ENCODE measurements around the gene ZNF385B.

The ZNF385B gene

GRCh38 chr2:179546656-179547055 lies 314.8 kb downstream of the ZNF385B start:
- Histone ChIP-seq H3K79me1 (ENCODE audit: low read length) (no peaks in the 10 kb centered on the region), H3K4ac (ENCODE audit: low read depth, low read length) (no peak overlapping the region), H3K27ac (ENCODE audit: low read depth, low read length) (no peak overlapping the region), H3K36me3 (ENCODE audit: control insufficient read depth in 1 of 2, insufficient read depth in 2 of 2, low read length in 2 of 2) (no peaks in the 10 kb centered on the region), H2BK12ac (ENCODE audit: low read length) (no peak overlapping the region), H4K12ac (ENCODE audit: low read depth, low read length) (no peak overlapping the region), H3K27me3 (ENCODE audit: insufficient read depth, low read length) (no peaks in the 10 kb centered on the region), H3K9me3 (ENCODE audit: insufficient read depth, low read depth, low read length) (no peaks in the 10 kb centered on the region), H3K14ac (ENCODE audit: low read length) (no peak overlapping the region), H2AK5ac (ENCODE audit: low read length) (no peak overlapping the region), H3K18ac (ENCODE audit: low read length) (no peak overlapping the region), H2BK5ac (ENCODE audit: low read depth, low read length, poor library complexity) (no peak overlapping the region), H3K9ac (ENCODE audit: low read length) (no peak overlapping the region), H3K4me2 (ENCODE audit: low read length) (no peak overlapping the region), H4K8ac (ENCODE audit: low read depth, low read length) (no peak overlapping the region), H3K4me1 (ENCODE audit: control insufficient read depth in 1 of 2, insufficient read depth in 2 of 2, low read length in 2 of 2) (no peaks in the 10 kb centered on the region), H3K4me3 (ENCODE audit: low read depth, low read length) (no peak overlapping the region), H3K23ac (ENCODE audit: low read length) (no peak overlapping the region), H3K79me2 (ENCODE audit: control insufficient read depth, insufficient read depth, low read length, poor library complexity) (no peaks in the 10 kb centered on the region), H2AFZ (ENCODE audit: insufficient read depth, low read length, poor library complexity) (no peak overlapping the region), H4K91ac (ENCODE audit: low read depth, low read length) (no peak overlapping the region), H2BK120ac (ENCODE audit: insufficient read depth, low read length, poor library complexity) (no peak overlapping the region)
- WGBS (ENCODE audit: extremely low coverage, insufficient coverage, insufficient read length), result no CpG with 5 or more reads among the region's 2 CpGs
- no peak for DNase-seq

GRCh38 chr2:179545024-179545423 lies 316.4 kb downstream of the ZNF385B start:
- Histone ChIP-seq H3K23ac (ENCODE audit: low read length) (no peak overlapping the region), H3K4me1 (ENCODE audit: control insufficient read depth in 1 of 2, insufficient read depth in 2 of 2, low read length in 2 of 2) (no peaks in the 10 kb centered on the region), H2BK12ac (ENCODE audit: low read length) (no peak overlapping the region), H4K12ac (ENCODE audit: low read depth, low read length) (peak overlapping the region; percentile 47), H4K8ac (ENCODE audit: low read depth, low read length) (no peak overlapping the region), H3K4ac (ENCODE audit: low read depth, low read length) (no peak overlapping the region), H3K9me3 (ENCODE audit: insufficient read depth, low read depth, low read length) (no peaks in the 10 kb centered on the region), H2BK120ac (ENCODE audit: insufficient read depth, low read length, poor library complexity) (no peak overlapping the region), H3K27me3 (ENCODE audit: insufficient read depth, low read length) (no peaks in the 10 kb centered on the region), H3K9ac (ENCODE audit: low read length) (no peak overlapping the region), H3K18ac (ENCODE audit: low read length) (no peak overlapping the region), H3K4me3 (ENCODE audit: low read depth, low read length) (no peak overlapping the region), H2BK5ac (ENCODE audit: low read depth, low read length, poor library complexity) (no peak overlapping the region), H3K4me2 (ENCODE audit: low read length) (no peak overlapping the region), H2AFZ (ENCODE audit: insufficient read depth, low read length, poor library complexity) (peak overlapping the region; percentile 85), H4K91ac (ENCODE audit: low read depth, low read length) (no peak overlapping the region), H2AK5ac (ENCODE audit: low read length) (no peak overlapping the region), H3K79me1 (ENCODE audit: low read length) (no peaks in the 10 kb centered on the region), H3K27ac (ENCODE audit: low read depth, low read length) (no peak overlapping the region), H3K14ac (ENCODE audit: low read length) (no peak overlapping the region), H3K36me3 (ENCODE audit: control insufficient read depth in 1 of 2, insufficient read depth in 2 of 2, low read length in 2 of 2) (no peaks in the 10 kb centered on the region), H3K79me2 (ENCODE audit: control insufficient read depth, insufficient read depth, low read length, poor library complexity) (no peaks in the 10 kb centered on the region)
- no peak for DNase-seq
- WGBS (ENCODE audit: extremely low coverage, insufficient coverage, insufficient read length), result no CpG with 5 or more reads among the region's 2 CpGs

GRCh38 chr2:179543361-179543901 lies 318.0 kb downstream of the ZNF385B start:
- Histone ChIP-seq H3K9me3 (ENCODE audit: insufficient read depth, low read depth, low read length) (no peaks in the 10 kb centered on the region), H3K9ac (ENCODE audit: low read length) (no peak overlapping the region), H3K27me3 (ENCODE audit: insufficient read depth, low read length) (no peaks in the 10 kb centered on the region), H3K4me3 (ENCODE audit: low read depth, low read length) (no peak overlapping the region), H3K36me3 (ENCODE audit: control insufficient read depth in 1 of 2, insufficient read depth in 2 of 2, low read length in 2 of 2) (no peaks in the 10 kb centered on the region), H3K79me1 (ENCODE audit: low read length) (no peaks in the 10 kb centered on the region), H3K4me2 (ENCODE audit: low read length) (no peak overlapping the region), H3K79me2 (ENCODE audit: control insufficient read depth, insufficient read depth, low read length, poor library complexity) (no peaks in the 10 kb centered on the region), H3K4ac (ENCODE audit: low read depth, low read length) (no peak overlapping the region), H2AFZ (ENCODE audit: insufficient read depth, low read length, poor library complexity) (no peak overlapping the region), H2BK120ac (ENCODE audit: insufficient read depth, low read length, poor library complexity) (no peak overlapping the region), H2AK5ac (ENCODE audit: low read length) (no peak overlapping the region), H3K14ac (ENCODE audit: low read length) (no peak overlapping the region), H2BK12ac (ENCODE audit: low read length) (no peak overlapping the region), H4K91ac (ENCODE audit: low read depth, low read length) (no peak overlapping the region), H4K8ac (ENCODE audit: low read depth, low read length) (no peak overlapping the region), H3K4me1 (ENCODE audit: control insufficient read depth in 1 of 2, insufficient read depth in 2 of 2, low read length in 2 of 2) (no peaks in the 10 kb centered on the region), H3K27ac (ENCODE audit: low read depth, low read length) (no peak overlapping the region), H3K18ac (ENCODE audit: low read length) (no peak overlapping the region), H2BK5ac (ENCODE audit: low read depth, low read length, poor library complexity) (no peak overlapping the region), H4K12ac (ENCODE audit: low read depth, low read length) (no peak overlapping the region), H3K23ac (ENCODE audit: low read length) (no peak overlapping the region)
- peak in 1 of 2 donors; percentile 20 for DNase-seq
- WGBS (ENCODE audit: extremely low coverage, insufficient coverage, insufficient read length), result no CpG with 5 or more reads among the region's 3 CpGs

- Histone ChIP-seq H2BK120ac (ENCODE audit: insufficient read depth, low read length, poor library complexity) (no peak overlapping the region), H3K9me3 (ENCODE audit: insufficient read depth, low read depth, low read length) (no peaks in the 10 kb centered on the region), H4K12ac (ENCODE audit: low read depth, low read length) (no peak overlapping the region), H2BK5ac (ENCODE audit: low read depth, low read length, poor library complexity) (no peak overlapping the region), H3K79me2 (ENCODE audit: control insufficient read depth, insufficient read depth, low read length, poor library complexity) (no peaks in the 10 kb centered on the region), H4K8ac (ENCODE audit: low read depth, low read length) (no peak overlapping the region), H3K4ac (ENCODE audit: low read depth, low read length) (no peak overlapping the region), H3K4me2 (ENCODE audit: low read length) (no peak overlapping the region), H2AK5ac (ENCODE audit: low read length) (no peak overlapping the region), H3K4me3 (ENCODE audit: low read depth, low read length) (no peak overlapping the region), H3K79me1 (ENCODE audit: low read length) (no peaks in the 10 kb centered on the region), H3K14ac (ENCODE audit: low read length) (no peak overlapping the region), H3K27me3 (ENCODE audit: insufficient read depth, low read length) (no peaks in the 10 kb centered on the region), H3K27ac (ENCODE audit: low read depth, low read length) (no peak overlapping the region), H3K18ac (ENCODE audit: low read length) (no peak overlapping the region), H3K9ac (ENCODE audit: low read length) (no peak overlapping the region), H3K23ac (ENCODE audit: low read length) (no peak overlapping the region), H2BK12ac (ENCODE audit: low read length) (no peak overlapping the region), H3K4me1 (ENCODE audit: control insufficient read depth in 1 of 2, insufficient read depth in 2 of 2, low read length in 2 of 2) (no peaks in the 10 kb centered on the region), H2AFZ (ENCODE audit: insufficient read depth, low read length, poor library complexity) (no peak overlapping the region), H4K91ac (ENCODE audit: low read depth, low read length) (no peak overlapping the region), H3K36me3 (ENCODE audit: control insufficient read depth in 1 of 2, insufficient read depth in 2 of 2, low read length in 2 of 2) (no peaks in the 10 kb centered on the region)
- DNase-seq, result no peak
- WGBS (ENCODE audit: extremely low coverage, insufficient coverage, insufficient read length), result no CpG with 5 or more reads among the region's 4 CpGs
Observed at GRCh38 chr2:179541586-179541985, 319.8 kb downstream of the ZNF385B start.
